OCI-LY3 (cell line): ENCODE measurements around the gene MASP1.

Experiments
- H2AFZ ChIP-seq: fragments of 200-600, 300-600 bp; shearing (Covaris generic); 2 replicates; pipeline ENCODE4 v1.6.0; 2014; ENCODE audit warnings: antibody characterized with exemption, low read depth, low read length
- H3K27ac ChIP-seq: fragments of 200-600, 300-600 bp; sonication (generic); 2 replicates; pipeline ENCODE4 v1.5.1; 2014; ENCODE audit warnings: mild to moderate bottlenecking, low read length, moderate library complexity, mixed read lengths
- H3K27me3 ChIP-seq: fragments of 200-600, 300-600 bp; sonication (generic); 2 replicates; pipeline ENCODE4 v1.6.1; 2014; ENCODE audit warnings: low read depth, low read length, mixed read lengths
- H3K36me3 ChIP-seq: fragments of 200-600, 300-600 bp; sonication (generic); replicated peaks from 2 replicates; pipeline ENCODE3; 2014; ENCODE audit warnings: low read depth, low read length, mixed read lengths
- H3K4me1 ChIP-seq: fragments of 300-600, 200-600 bp; sonication (generic); 2 replicates; pipeline ENCODE4 v1.6.1; 2014; ENCODE audit warnings: low read length, mixed read lengths
- H3K4me2 ChIP-seq: fragments of 200-600, 300-600 bp; sonication (generic); 2 replicates; pipeline ENCODE4 v1.6.1; 2014; ENCODE audit warnings: low read length, mixed read lengths
- H3K4me3 ChIP-seq: fragments of 300-600, 200-600 bp; sonication (generic); 2 replicates; pipeline ENCODE4 v1.5.1; 2014; ENCODE audit warnings: antibody characterized with exemption, mild to moderate bottlenecking, low read length, moderate library complexity
- H3K79me2 ChIP-seq: fragments of 300-600, 200-600 bp; shearing (Covaris generic); 2 replicates; pipeline ENCODE4 v1.6.1; 2014; ENCODE audit warnings: mild to moderate bottlenecking, low read length, mixed read lengths
- H3K9ac ChIP-seq: fragments of 300-600, 200-600 bp; shearing (Covaris generic); 2 replicates; pipeline ENCODE4 v1.6.0; 2014; ENCODE audit warnings: mild to moderate bottlenecking, low read length, moderate library complexity
- H3K9me3 ChIP-seq: fragments of 200-600, 300-600 bp; shearing (Covaris generic); 2 replicates; pipeline ENCODE4 v1.6.1; 2014; ENCODE audit warnings: low read length, mixed read lengths; ENCODE audit not compliant: insufficient read depth
- H4K20me1 ChIP-seq: fragments of 200-600, 300-600 bp; sonication (generic); 2 replicates; pipeline ENCODE4 v1.6.1; 2016; ENCODE audit warnings: low read length, mixed read lengths; ENCODE audit not compliant: insufficient read depth
- CTCF ChIP-seq: fragments of 200-600, 300-600 bp; sonication (generic); IDR thresholded peaks from 2 replicates; pipeline ENCODE4 v1.5.1; 2014; ENCODE audit warnings: antibody characterized with exemption, low read length, low read depth
- EZH2phosphoT487 ChIP-seq: fragments of 200-600 bp; shearing (Covaris generic); IDR thresholded peaks from 2 replicates; pipeline ENCODE4 v1.6.1; 2018; ENCODE audit warnings: antibody characterized with exemption, mixed run types, low read depth

The MASP1 gene

GRCh38 chr3:187264021-187264420 is 27.5 kb downstream of the MASP1 start:
- Histone ChIP-seq H3K9me3 (0 out of 2 replicates have a peak, but pooled peaks cover under 1% of the 10 kb centered on the region), H3K27ac (no peak overlapping the region), H3K4me1 (no peaks in the 10 kb centered on the region), H3K27me3 (peaks cover 28% of the 10 kb centered on the region), H4K20me1 (no peaks in the 10 kb centered on the region), H2AFZ (no peak overlapping the region), H3K79me2 (no peaks in the 10 kb centered on the region), H3K4me3 (no peak overlapping the region), H3K9ac (no peak overlapping the region), H3K4me2 (no peak overlapping the region), H3K36me3 (no peaks in the 10 kb centered on the region)
- TF ChIP-seq EZH2phosphoT487 (no peak), CTCF (no peak)

GRCh38 chr3:187263270-187263669 is 28.3 kb downstream of the MASP1 start:
- Histone ChIP-seq H3K27ac (no peak overlapping the region), H3K4me3 (no peak overlapping the region), H3K9ac (no peak overlapping the region)

GRCh38 chr3:187262360-187262759 is 29.2 kb downstream of the MASP1 start:
- no peak overlapping the region for H3K9ac ChIP-seq
- TF ChIP-seq EZH2phosphoT487, result no peak
- no peak for TF ChIP-seq CTCF
- H3K4me3 ChIP-seq, result no peak overlapping the region
- no peaks in the 10 kb centered on the region for H3K36me3 ChIP-seq
- no peak overlapping the region for H2AFZ ChIP-seq
- no peaks in the 10 kb centered on the region for H3K79me2 ChIP-seq
- no peak overlapping the region for H3K27ac ChIP-seq
- no peaks in the 10 kb centered on the region for H3K9me3 ChIP-seq
- no peaks in the 10 kb centered on the region for H4K20me1 ChIP-seq
- peaks cover 28% of the 10 kb centered on the region for H3K27me3 ChIP-seq
- no peak overlapping the region for H3K4me2 ChIP-seq
- H3K4me1 ChIP-seq, result no peaks in the 10 kb centered on the region

More at GRCh38 chr3:187263270-187263669, 28.3 kb downstream of the MASP1 start:
- Histone ChIP-seq H2AFZ (no peak overlapping the region), H3K27me3 (peaks cover 28% of the 10 kb centered on the region), H3K79me2 (no peaks in the 10 kb centered on the region), H3K4me1 (no peaks in the 10 kb centered on the region), H4K20me1 (no peaks in the 10 kb centered on the region), H3K9me3 (no peaks in the 10 kb centered on the region), H3K36me3 (no peaks in the 10 kb centered on the region), H3K4me2 (no peak overlapping the region)
- no peak for TF ChIP-seq CTCF
- TF ChIP-seq EZH2phosphoT487, result no peak

- Histone ChIP-seq H3K4me2 (no peak overlapping the region), H4K20me1 (no peaks in the 10 kb centered on the region), H3K4me3 (no peak overlapping the region), H3K27me3 (peaks cover 25% of the 10 kb centered on the region), H3K36me3 (no peaks in the 10 kb centered on the region), H3K27ac (no peak overlapping the region), H3K9me3 (no peaks in the 10 kb centered on the region), H3K4me1 (no peaks in the 10 kb centered on the region), H3K79me2 (no peaks in the 10 kb centered on the region), H3K9ac (no peak overlapping the region), H2AFZ (no peak overlapping the region)
- TF ChIP-seq EZH2phosphoT487 (no peak), CTCF (no peak)
Observed at GRCh38 chr3:187261541-187261969, 30.0 kb downstream of the MASP1 start.
